Measurements from ENCODE around the gene C1orf56. TPM values are rescaled to one million over a fixed set of nuclear protein-coding genes. Genes with fewer than 3 reads are reported as not detected.

Gene C1orf56
- total and polyA plus RNA-seq, 2 of the 13 experiments (the other 11 are each of a cell fraction or from before 2014, with no cell fraction given), result 1.5 to 3.2 TPM

- Histone ChIP-seq H3K4me2 (ENCODE audit: low read depth, low read length) (peak overlapping the region; percentile 65; the same call in 1 of the 2 replicates), H3K79me2 (ENCODE audit: insufficient read depth, low read length) (peaks cover 15% of the 10 kb centered on the region), H3K4me3 (replicated peaks in 1 of 3; ENCODE audit: insufficient read depth in 1 of 3, low read depth in 2 of 3, low read length in 3 of 3) (no peak overlapping the region), H3K27me3 (ENCODE audit: control insufficient read depth in 1 of 2, insufficient read depth in 2 of 2, low read length in 2 of 2) (no peaks in the 10 kb centered on the region; a peak in 1 of 5 replicates), H3K9ac (ENCODE audit: insufficient read depth, low read depth, low read length) (no peak overlapping the region), H3K4me1 (ENCODE audit: insufficient read depth, low read length) (peaks cover 55% of the 10 kb centered on the region), H3K27ac (ENCODE audit: extremely low read length, insufficient read depth, low read length) (no peak overlapping the region), H3K36me3 (replicated peaks in 1 of 2; ENCODE audit: control insufficient read depth in 1 of 2, insufficient read depth in 2 of 2, low read length in 2 of 2) (peaks cover 10 to 34% of the 10 kb centered on the region in 2 experiments; a peak in 4 of 5 replicates), H2AFZ (ENCODE audit: low read length) (no peak overlapping the region), H4K20me1 (ENCODE audit: insufficient read depth, low read length) (no peaks in the 10 kb centered on the region), H3K9me3 (ENCODE audit: low read length) (no peaks in the 10 kb centered on the region)
- intact Hi-C loops (cut with micrococcal nuclease; ENCODE audit: unreplicated experiment) (no loop called here), in situ Hi-C loops (cut with HindIII; ENCODE audit: extremely low pct_ligation_motif_present, low pct_unique_long_range_greater_than_20kb) (no loop called here)
- no peak for ATAC-seq
- no TSS peak for BruUV-seq (replicated peaks)
- CTCF ChIA-PET (ENCODE audit: low intra/inter-chr PET ratio, low total read pairs), result no interaction called here
- WGBS (ENCODE audit: low lambda C conversion rate), result 94% methylated on average over 2 of the region's 3 CpGs
- POLR2A ChIA-PET, result interaction anchor here (1.9 to 9.1 kb wide), 4 partner anchors 11 to 31 kb away, joined by 5 to 150 read pairs (median 8); partner anchors contain the start of gene ANXA9
- no peak for DNase-seq (ENCODE audit: low spot score)
- TF ChIP-seq ZNF530 (CRISPR knock-in tag; IDR thresholded peaks at IDR 0.05; ENCODE audit: low read depth) (no peak), ZNF12 (CRISPR knock-in tag; IDR thresholded peaks at IDR 0.05) (no peak), NR2F1 (CRISPR knock-in tag; IDR thresholded peaks at IDR 0.05) (no peak), TCF7L2 (IDR thresholded peaks at IDR 0.05; ENCODE audit: low read depth, low read length) (no peak), TARDBP (CRISPR knock-in tag; IDR thresholded peaks at IDR 0.05) (no peak), THAP11 (CRISPR knock-in tag; IDR thresholded peaks at IDR 0.05) (no peak), DMTF1 (CRISPR knock-in tag; IDR thresholded peaks at IDR 0.05) (no peak), ZFP62 (CRISPR knock-in tag; IDR thresholded peaks at IDR 0.05) (no peak), PRDM15 (CRISPR knock-in tag; IDR thresholded peaks at IDR 0.05) (no peak), FOXP1 (IDR thresholded peaks at IDR 0.05) (no peak), FOXP1 (CRISPR knock-in tag; IDR thresholded peaks at IDR 0.05) (no peak), ZFP82 (CRISPR knock-in tag; IDR thresholded peaks at IDR 0.05; ENCODE audit: borderline replicate concordance) (no peak), ZNF18 (CRISPR knock-in tag; IDR thresholded peaks at IDR 0.05; ENCODE audit: insufficient replicate concordance) (no peak), RARA (CRISPR knock-in tag; IDR thresholded peaks at IDR 0.05) (no peak), SNRNP70 (IDR thresholded peaks at IDR 0.05; ENCODE audit: low read depth, low read length) (no peak)
- FAIRE-seq, result no peak
These were observed 45.5 kb upstream of the C1orf56 start for GRCh38 chr1:151002051-151002450.
